Nephron progenitor cell (in vitro differentiated cells): ENCODE measurements around the gene MUC5AC.
"Not testable (repeated sequence)": the region's sequence is repeated elsewhere in the genome, so short reads cannot be mapped to it uniquely, and the experiment has no call there.

ENCODE experiments used
- DNase-seq: peaks from one replicate; pipeline ENCODE4 v3.0.0; 2021
- H3K27ac Mint-ChIP-seq: 2 replicates; pipeline ENCODE4 v1.8.0; 2021; ENCODE audit warnings: mild to moderate bottlenecking, moderate library complexity, mixed read lengths
- H3K27me3 Mint-ChIP-seq: 2 replicates; pipeline ENCODE4 v1.8.0; 2021; ENCODE audit warnings: mild to moderate bottlenecking, low read depth, mixed read lengths; ENCODE audit not compliant: poor library complexity
- H3K36me3 Mint-ChIP-seq: 2 replicates; pipeline ENCODE4 v1.8.0; 2021; ENCODE audit warnings: low read depth, mixed read lengths
- H3K4me1 Mint-ChIP-seq: 2 replicates; pipeline ENCODE4 v1.8.0; 2021; ENCODE audit warnings: mixed read lengths
- H3K4me3 Mint-ChIP-seq: 2 replicates; pipeline ENCODE4 v1.8.0; 2021; ENCODE audit warnings: mild to moderate bottlenecking, moderate library complexity, mixed read lengths
- H3K9me3 Mint-ChIP-seq: 2 replicates; pipeline ENCODE4 v1.8.0; 2021; ENCODE audit warnings: mild to moderate bottlenecking, moderate library complexity, mixed read lengths
- CTCF ChIP-seq: fragments of 200-600 bp; sonication (generic); IDR thresholded peaks from 2 replicates; pipeline ENCODE4 v1.5.0; 2021; ENCODE audit warnings: antibody characterized with exemption

The MUC5AC gene

GRCh38 chr11:1168721-1169161 is 11.0 kb downstream of the MUC5AC start:
- H3K4me3 Mint-ChIP-seq, result no peak overlapping the region
- no peak overlapping the region for H3K27ac Mint-ChIP-seq
- H3K4me1 Mint-ChIP-seq, result no peaks in the 10 kb centered on the region
- no peak for DNase-seq
- H3K36me3 Mint-ChIP-seq, result no peaks in the 10 kb centered on the region
- TF ChIP-seq CTCF, result no peak
- peaks cover 16% of the 10 kb centered on the region for H3K9me3 Mint-ChIP-seq
- peaks cover 8% of the 10 kb centered on the region for H3K27me3 Mint-ChIP-seq

GRCh38 chr11:1171223-1171984 is 13.7 kb downstream of the MUC5AC start:
- DNase-seq, result no peak
- no peak overlapping the region for H3K27ac Mint-ChIP-seq
- TF ChIP-seq CTCF, result no peak
- H3K4me3 Mint-ChIP-seq, result no peak overlapping the region
- H3K27me3 Mint-ChIP-seq, result no peaks in the 10 kb centered on the region
- H3K4me1 Mint-ChIP-seq, result no peaks in the 10 kb centered on the region
- H3K36me3 Mint-ChIP-seq, result no peaks in the 10 kb centered on the region
- H3K9me3 Mint-ChIP-seq, result peaks cover 30% of the 10 kb centered on the region

GRCh38 chr11:1171985-1172728 is 14.4 kb downstream of the MUC5AC start:
- no peak for DNase-seq
- Mint-ChIP-seq H3K27me3 (no peaks in the 10 kb centered on the region), H3K4me1 (no peaks in the 10 kb centered on the region), H3K27ac (no peak overlapping the region), H3K4me3 (no peak overlapping the region), H3K36me3 (no peaks in the 10 kb centered on the region), H3K9me3 (peaks cover 30% of the 10 kb centered on the region)
- TF ChIP-seq CTCF, result no peak

- TF ChIP-seq CTCF, result no peak
- peaks cover 24% of the 10 kb centered on the region for H3K9me3 Mint-ChIP-seq
- no peak overlapping the region for H3K4me3 Mint-ChIP-seq
- no peaks in the 10 kb centered on the region for H3K36me3 Mint-ChIP-seq
- no peaks in the 10 kb centered on the region for H3K4me1 Mint-ChIP-seq
- no peak overlapping the region for H3K27ac Mint-ChIP-seq
- H3K27me3 Mint-ChIP-seq, result no peaks in the 10 kb centered on the region
- DNase-seq, result no peak
These were observed 15.0 kb downstream of the MUC5AC start for GRCh38 chr11:1172729-1173117.

GRCh38 chr11:1173396-1173795 is 15.6 kb downstream of the MUC5AC start:
- H3K27me3 Mint-ChIP-seq, H3K4me1 Mint-ChIP-seq, H3K36me3 Mint-ChIP-seq, DNase-seq, H3K27ac Mint-ChIP-seq, H3K4me3 Mint-ChIP-seq: not testable (repeated sequence)
- H3K9me3 Mint-ChIP-seq, result peaks cover 24% of the 10 kb centered on the region

- Mint-ChIP-seq H3K4me3 (no peak overlapping the region), H3K27ac (no peak overlapping the region), H3K4me1 (no peaks in the 10 kb centered on the region), H3K9me3 (peaks cover 18% of the 10 kb centered on the region), H3K27me3 (no peaks in the 10 kb centered on the region), H3K36me3 (no peaks in the 10 kb centered on the region)
- DNase-seq, result no peak
- TF ChIP-seq CTCF, result no peak
These were observed 17.0 kb downstream of the MUC5AC start for GRCh38 chr11:1174441-1175370.
